OCI-LY3 (cell line): ENCODE data around the gene CPSF3.

ENCODE experiments used
- H2AFZ ChIP-seq: fragments of 200-600, 300-600 bp; shearing (Covaris generic); 2 replicates; pipeline ENCODE4 v1.6.0; 2014; ENCODE audit warnings: antibody characterized with exemption, low read depth, low read length
- H3K27ac ChIP-seq: fragments of 200-600, 300-600 bp; sonication (generic); 2 replicates; pipeline ENCODE4 v1.5.1; 2014; ENCODE audit warnings: mild to moderate bottlenecking, low read length, moderate library complexity, mixed read lengths
- H3K27me3 ChIP-seq: fragments of 200-600, 300-600 bp; sonication (generic); 2 replicates; pipeline ENCODE4 v1.6.1; 2014; ENCODE audit warnings: low read depth, low read length, mixed read lengths
- H3K36me3 ChIP-seq: fragments of 200-600, 300-600 bp; sonication (generic); replicated peaks from 2 replicates; pipeline ENCODE3; 2014; ENCODE audit warnings: low read depth, low read length, mixed read lengths
- H3K4me1 ChIP-seq: fragments of 300-600, 200-600 bp; sonication (generic); 2 replicates; pipeline ENCODE4 v1.6.1; 2014; ENCODE audit warnings: low read length, mixed read lengths
- H3K4me2 ChIP-seq: fragments of 200-600, 300-600 bp; sonication (generic); 2 replicates; pipeline ENCODE4 v1.6.1; 2014; ENCODE audit warnings: low read length, mixed read lengths
- H3K4me3 ChIP-seq: fragments of 300-600, 200-600 bp; sonication (generic); 2 replicates; pipeline ENCODE4 v1.5.1; 2014; ENCODE audit warnings: antibody characterized with exemption, mild to moderate bottlenecking, low read length, moderate library complexity
- H3K79me2 ChIP-seq: fragments of 300-600, 200-600 bp; shearing (Covaris generic); 2 replicates; pipeline ENCODE4 v1.6.1; 2014; ENCODE audit warnings: mild to moderate bottlenecking, low read length, mixed read lengths
- H3K9ac ChIP-seq: fragments of 300-600, 200-600 bp; shearing (Covaris generic); 2 replicates; pipeline ENCODE4 v1.6.0; 2014; ENCODE audit warnings: mild to moderate bottlenecking, low read length, moderate library complexity
- H3K9me3 ChIP-seq: fragments of 200-600, 300-600 bp; shearing (Covaris generic); 2 replicates; pipeline ENCODE4 v1.6.1; 2014; ENCODE audit warnings: low read length, mixed read lengths; ENCODE audit not compliant: insufficient read depth
- H4K20me1 ChIP-seq: fragments of 200-600, 300-600 bp; sonication (generic); 2 replicates; pipeline ENCODE4 v1.6.1; 2016; ENCODE audit warnings: low read length, mixed read lengths; ENCODE audit not compliant: insufficient read depth
- CTCF ChIP-seq: fragments of 200-600, 300-600 bp; sonication (generic); IDR thresholded peaks from 2 replicates; pipeline ENCODE4 v1.5.1; 2014; ENCODE audit warnings: antibody characterized with exemption, low read length, low read depth
- EZH2phosphoT487 ChIP-seq: fragments of 200-600 bp; shearing (Covaris generic); IDR thresholded peaks from 2 replicates; pipeline ENCODE4 v1.6.1; 2018; ENCODE audit warnings: antibody characterized with exemption, mixed run types, low read depth

CPSF3 gene

GRCh38 chr2:9422321-9423099 is 944 bp upstream of the CPSF3 start:
- no peak for TF ChIP-seq EZH2phosphoT487
- TF ChIP-seq CTCF, result no peak
- H3K9ac ChIP-seq, result peak overlapping the region; percentile 99

GRCh38 chr2:9423922-9424272 is 443 bp downstream of the CPSF3 start:
- Histone ChIP-seq H3K27me3 (no peaks in the 10 kb centered on the region), H3K27ac (peak overlapping the region; percentile 66), H3K9me3 (no peaks in the 10 kb centered on the region), H3K79me2 (peaks cover 75% of the 10 kb centered on the region), H3K4me1 (peaks cover 20% of the 10 kb centered on the region), H4K20me1 (no peaks in the 10 kb centered on the region), H2AFZ (peak overlapping the region; percentile 58; the same call in 1 of the 2 replicates), H3K9ac (peak overlapping the region; percentile 99), H3K4me2 (peak overlapping the region; percentile 99), H3K4me3 (peak overlapping the region; percentile 97), H3K36me3 (peaks cover 15% of the 10 kb centered on the region)
- TF ChIP-seq CTCF, result no peak
- TF ChIP-seq EZH2phosphoT487, result no peak

More at GRCh38 chr2:9422321-9423099, 944 bp upstream of the CPSF3 start:
- H3K27me3 ChIP-seq, result no peaks in the 10 kb centered on the region
- peaks cover 20% of the 10 kb centered on the region for H3K4me1 ChIP-seq
- H3K4me2 ChIP-seq, result peak overlapping the region; percentile 85
- H3K4me3 ChIP-seq, result peak overlapping the region; percentile 97
- peaks cover 11% of the 10 kb centered on the region for H3K36me3 ChIP-seq
- no peaks in the 10 kb centered on the region for H3K9me3 ChIP-seq
- no peaks in the 10 kb centered on the region for H4K20me1 ChIP-seq
- peaks cover 74% of the 10 kb centered on the region for H3K79me2 ChIP-seq
- H2AFZ ChIP-seq, result peak overlapping the region; percentile 76
- peak overlapping the region; percentile 40; the same call in 1 of the 2 replicates for H3K27ac ChIP-seq

GRCh38 chr2:9424447-9425164 is 1.2 kb downstream of the CPSF3 start:
- Histone ChIP-seq H3K27me3 (no peaks in the 10 kb centered on the region), H3K9ac (peak overlapping the region; percentile 99), H3K27ac (0 out of 2 replicates have a peak overlapping the region, but pooled peaks have one; percentile 66), H3K36me3 (peaks cover 16% of the 10 kb centered on the region), H3K4me3 (peak overlapping the region; percentile 97), H2AFZ (no peak overlapping the region), H3K9me3 (no peaks in the 10 kb centered on the region), H3K79me2 (peaks cover 74% of the 10 kb centered on the region), H4K20me1 (no peaks in the 10 kb centered on the region), H3K4me2 (peak overlapping the region; percentile 99), H3K4me1 (peaks cover 20% of the 10 kb centered on the region)
- no peak for TF ChIP-seq CTCF
- no peak for TF ChIP-seq EZH2phosphoT487

- H3K9me3 ChIP-seq, result no peaks in the 10 kb centered on the region
- H3K4me3 ChIP-seq, result no peak overlapping the region
- no peak overlapping the region for H3K27ac ChIP-seq
- H2AFZ ChIP-seq, result no peak overlapping the region
- H3K27me3 ChIP-seq, result no peaks in the 10 kb centered on the region
- H3K79me2 ChIP-seq, result peaks cover 36% of the 10 kb centered on the region
- H3K36me3 ChIP-seq, result peaks cover 45% of the 10 kb centered on the region
- TF ChIP-seq EZH2phosphoT487, result no peak
- no peak for TF ChIP-seq CTCF
- H4K20me1 ChIP-seq, result no peaks in the 10 kb centered on the region
- no peak overlapping the region for H3K4me2 ChIP-seq
- H3K4me1 ChIP-seq, result peaks cover 13% of the 10 kb centered on the region
- no peak overlapping the region for H3K9ac ChIP-seq
These were observed 5.6 kb downstream of the CPSF3 start for GRCh38 chr2:9428965-9429577.
